H9 (cell line): ENCODE data around the gene PTPN11. TPM values are rescaled to one million over a fixed set of nuclear protein-coding genes. Genes with fewer than 3 reads are reported as not detected.

ENCODE experiments used
- DNase-seq: peaks from one replicate; pipeline ENCODE4 v3.0.0-alpha.2; 2017
- H2AFZ ChIP-seq: one replicate; pipeline ENCODE4 v1.6.1; 2013; ENCODE audit warnings: mild to moderate bottlenecking, low read length, control low read depth, moderate library complexity
- H2AK5ac ChIP-seq: 2 replicates; pipeline ENCODE4 v1.6.1; 2013; ENCODE audit warnings: low read length, control low read depth, mixed read lengths; ENCODE audit not compliant: insufficient read length
- H2BK120ac ChIP-seq: one replicate; pipeline ENCODE4 v1.6.1; 2013; ENCODE audit warnings: low read depth, mild to moderate bottlenecking, low read length, control low read depth, inconsistent platforms; ENCODE audit not compliant: poor library complexity, severe bottlenecking
- H2BK12ac ChIP-seq: 2 replicates; pipeline ENCODE4 v1.6.1; 2013; ENCODE audit warnings: low read length, control low read depth, mixed read lengths, low read depth; ENCODE audit not compliant: insufficient read length
- H2BK15ac ChIP-seq: 2 replicates; pipeline ENCODE4 v1.6.1; 2013; ENCODE audit warnings: low read depth, low read length, control low read depth
- H2BK20ac ChIP-seq: one replicate; pipeline ENCODE4 v1.6.1; 2013; ENCODE audit warnings: low read depth, mild to moderate bottlenecking, low read length, control low read depth, inconsistent platforms; ENCODE audit not compliant: poor library complexity, severe bottlenecking
- H2BK5ac ChIP-seq: 2 replicates; pipeline ENCODE4 v1.6.1; 2013; ENCODE audit warnings: low read length, control low read depth, mixed read lengths; ENCODE audit not compliant: insufficient read length
- H3K14ac ChIP-seq: 2 replicates; pipeline ENCODE4 v1.6.1; 2013; ENCODE audit warnings: low read length, control low read depth; ENCODE audit not compliant: insufficient read depth
- H3K18ac ChIP-seq: 2 replicates; pipeline ENCODE4 v1.6.1; 2013; ENCODE audit warnings: low read depth, mild to moderate bottlenecking, mixed read lengths, low read length, control low read depth; ENCODE audit not compliant: insufficient read length
- H3K23ac ChIP-seq: 2 replicates; pipeline ENCODE4 v1.6.1; 2013; ENCODE audit warnings: low read length, control low read depth, mixed read lengths, low read depth; ENCODE audit not compliant: insufficient read length
- H3K23me2 ChIP-seq: 2 replicates; pipeline ENCODE4 v1.6.1; 2013; ENCODE audit warnings: low read depth, mild to moderate bottlenecking, mixed read lengths, low read length, control low read depth; ENCODE audit not compliant: insufficient read length, poor library complexity, severe bottlenecking
- H3K27ac ChIP-seq: 2 replicates; pipeline ENCODE4 v1.5.1; 2013; ENCODE audit warnings: low read length, control low read depth, mixed read lengths, low read depth; ENCODE audit not compliant: insufficient read length
- H3K27me3 ChIP-seq: 2 replicates; pipeline ENCODE4 v1.6.1; 2013; ENCODE audit warnings: low read length, control low read depth, inconsistent platforms; ENCODE audit not compliant: insufficient read depth
- H3K4ac ChIP-seq: 2 replicates; pipeline ENCODE4 v1.6.1; 2013; ENCODE audit warnings: low read depth, mild to moderate bottlenecking, control low read depth, inconsistent platforms, low read length, moderate library complexity
- H3K4me1 ChIP-seq: 2 replicates; pipeline ENCODE4 v1.6.1; 2013; ENCODE audit warnings: low read length, control low read depth, inconsistent platforms; ENCODE audit not compliant: insufficient read depth
- H3K4me2 ChIP-seq: 2 replicates; pipeline ENCODE4 v1.6.1; 2013; ENCODE audit warnings: low read length, control low read depth, mixed read lengths; ENCODE audit not compliant: insufficient read length, insufficient read depth
- H3K56ac ChIP-seq: 2 replicates; pipeline ENCODE4 v1.6.1; 2013; ENCODE audit warnings: low read depth, mild to moderate bottlenecking, mixed read lengths, low read length, control low read depth; ENCODE audit not compliant: insufficient read length
- H3K79me1 ChIP-seq: 2 replicates; pipeline ENCODE4 v1.6.1; 2013; ENCODE audit warnings: low read depth, mild to moderate bottlenecking, moderate library complexity, low read length, control low read depth, inconsistent platforms; ENCODE audit not compliant: insufficient read depth, poor library complexity, severe bottlenecking
- H3K79me2 ChIP-seq: 2 replicates; pipeline ENCODE4 v1.6.1; 2013; ENCODE audit warnings: low read length, control low read depth, inconsistent platforms; ENCODE audit not compliant: insufficient read depth
- H3K9ac ChIP-seq: 2 replicates; pipeline ENCODE4 v1.6.1; 2013; ENCODE audit warnings: low read length, control low read depth, mixed read lengths; ENCODE audit not compliant: insufficient read length; ENCODE audit errors: extremely low read depth
- H3K9me3 ChIP-seq: one replicate; pipeline ENCODE4 v1.6.1; 2013; ENCODE audit warnings: low read depth, low read length, inconsistent platforms; ENCODE audit not compliant: control insufficient read depth
- H3T11ph ChIP-seq: one replicate; pipeline ENCODE4 v1.6.1; 2013; ENCODE audit warnings: mild to moderate bottlenecking, low read length, control low read depth, inconsistent platforms
- H4K20me1 ChIP-seq: one replicate; pipeline ENCODE4 v1.6.1; 2013; ENCODE audit not compliant: control insufficient read depth, insufficient read length, insufficient read depth
- H4K5ac ChIP-seq: 2 replicates; pipeline ENCODE4 v1.6.1; 2013; ENCODE audit warnings: low read depth, mild to moderate bottlenecking, mixed read lengths, low read length, control low read depth; ENCODE audit not compliant: insufficient read length
- H4K8ac ChIP-seq: replicated peaks from 2 replicates; pipeline ENCODE4 v1.6.1; 2013; ENCODE audit warnings: low read length, control low read depth, mixed read lengths, low read depth; ENCODE audit not compliant: insufficient read length
- H4K91ac ChIP-seq: 2 replicates; pipeline ENCODE4 v1.6.1; 2013; ENCODE audit warnings: low read depth, mild to moderate bottlenecking, moderate library complexity, mixed read lengths, low read length, control low read depth; ENCODE audit not compliant: insufficient read length
- H3K27ac Mint-ChIP-seq, 3 experiments: 2 replicates in 2 of 3; 3 replicates in 1 of 3; pipeline ENCODE4 v1.8.0; 2020 to 2021; ENCODE audit warnings: mixed read lengths in 3 of 3, mild to moderate bottlenecking in 1 of 3, moderate library complexity in 1 of 3
- H3K27me3 Mint-ChIP-seq: 2 replicates; pipeline ENCODE4 v1.8.0; 2021; ENCODE audit warnings: low read depth, mild to moderate bottlenecking, moderate library complexity, mixed read lengths
- H3K36me3 Mint-ChIP-seq, 3 experiments: 2 replicates in 2 of 3; 3 replicates in 1 of 3; pipeline ENCODE4 v1.8.0; 2020 to 2021; ENCODE audit warnings: low read depth in 3 of 3, mixed read lengths in 3 of 3; ENCODE audit not compliant: insufficient read depth in 1 of 3
- H3K4me1 Mint-ChIP-seq, 2 experiments: 2 replicates each; pipeline ENCODE4 v1.8.0; 2020; ENCODE audit warnings: mixed read lengths in 2 of 2
- H3K4me3 Mint-ChIP-seq, 2 experiments: 2 replicates in 1 of 2; 3 replicates in 1 of 2; pipeline ENCODE4 v1.8.0; 2020 to 2021; ENCODE audit warnings: mild to moderate bottlenecking in 2 of 2, mixed read lengths in 2 of 2, moderate library complexity in 1 of 2
- H3K9me3 Mint-ChIP-seq, 2 experiments: 2 replicates in 1 of 2; 3 replicates in 1 of 2; pipeline ENCODE4 v1.8.0; 2020; ENCODE audit warnings: mild to moderate bottlenecking in 2 of 2, mixed read lengths in 2 of 2, moderate library complexity in 1 of 2
- WGBS: extraction: QIAGEN DNeasy Blood & Tissue Kit; methylation state at CpG from one replicate; pipeline ENCODE4 v1.1.7; 2013; ENCODE audit warnings: missing lambda C conversion rate, low lambda C conversion rate, mixed read lengths; ENCODE audit not compliant: insufficient read length; ENCODE audit errors: extremely low coverage; 5-methylcytosine and 5-hydroxymethylcytosine counted together
- total RNA-seq: library from RNA; stranded (reverse); gene quantifications from 2 replicates; pipeline ENCODE4 v1.2.1, GENCODE V29; 2021
- TF ChIP-seq, protein P1 (sequence below): fragments of 200-600 bp; sonication (generic); conservative IDR thresholded peaks from 3 replicates; pipeline ENCODE4 v1.8.0; 2021; ENCODE audit warnings: antibody characterized with exemption, mild to moderate bottlenecking

Gene PTPN11
- total RNA-seq, 1 experiment from 2014 or later = 112 TPM

GRCh38 chr12:112524269-112524668 is 105.5 kb downstream of the PTPN11 start:
- H3K9me3 ChIP-seq = no peaks in the 10 kb centered on the region
- H2AFZ ChIP-seq = no peak overlapping the region
- no peak overlapping the region for H3K18ac ChIP-seq
- TF ChIP-seq, protein P1, sequence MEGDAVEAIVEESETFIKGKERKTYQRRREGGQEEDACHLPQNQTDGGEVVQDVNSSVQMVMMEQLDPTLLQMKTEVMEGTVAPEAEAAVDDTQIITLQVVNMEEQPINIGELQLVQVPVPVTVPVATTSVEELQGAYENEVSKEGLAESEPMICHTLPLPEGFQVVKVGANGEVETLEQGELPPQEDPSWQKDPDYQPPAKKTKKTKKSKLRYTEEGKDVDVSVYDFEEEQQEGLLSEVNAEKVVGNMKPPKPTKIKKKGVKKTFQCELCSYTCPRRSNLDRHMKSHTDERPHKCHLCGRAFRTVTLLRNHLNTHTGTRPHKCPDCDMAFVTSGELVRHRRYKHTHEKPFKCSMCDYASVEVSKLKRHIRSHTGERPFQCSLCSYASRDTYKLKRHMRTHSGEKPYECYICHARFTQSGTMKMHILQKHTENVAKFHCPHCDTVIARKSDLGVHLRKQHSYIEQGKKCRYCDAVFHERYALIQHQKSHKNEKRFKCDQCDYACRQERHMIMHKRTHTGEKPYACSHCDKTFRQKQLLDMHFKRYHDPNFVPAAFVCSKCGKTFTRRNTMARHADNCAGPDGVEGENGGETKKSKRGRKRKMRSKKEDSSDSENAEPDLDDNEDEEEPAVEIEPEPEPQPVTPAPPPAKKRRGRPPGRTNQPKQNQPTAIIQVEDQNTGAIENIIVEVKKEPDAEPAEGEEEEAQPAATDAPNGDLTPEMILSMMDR = no peak
- Mint-ChIP-seq H3K4me3 (no peak overlapping the region), H3K27me3 (no peaks in the 10 kb centered on the region; the same call in 1 of the 2 replicates), H3K4me1 (no peaks in the 10 kb centered on the region), H3K36me3 (no peaks in the 10 kb centered on the region), H3K9me3 (peaks cover 0 to 3% of the 10 kb centered on the region in 2 experiments; a peak in 1 of 5 replicates), H3K27ac (no peak overlapping the region)
- no peak overlapping the region for H2BK20ac ChIP-seq
- H2AK5ac ChIP-seq = no peak overlapping the region
- no peak overlapping the region for H3K23ac ChIP-seq
- no peak overlapping the region for H2BK120ac ChIP-seq
- H3K9ac ChIP-seq = no peak overlapping the region
- H4K8ac ChIP-seq = no peak overlapping the region
- H3K4ac ChIP-seq = no peak overlapping the region
- no peaks in the 10 kb centered on the region for H4K20me1 ChIP-seq
- no peak overlapping the region for H4K91ac ChIP-seq
- no peak overlapping the region for H2BK5ac ChIP-seq
- no peaks in the 10 kb centered on the region for H3K4me1 ChIP-seq
- H3K14ac ChIP-seq = no peak overlapping the region
- no peak overlapping the region for H3K27ac ChIP-seq
- no CpG with 5 or more reads among the region's 4 CpGs for WGBS
- H3K23me2 ChIP-seq = no peaks in the 10 kb centered on the region
- no peak overlapping the region for H4K5ac ChIP-seq
- no peak overlapping the region for H2BK12ac ChIP-seq
- no peak overlapping the region for H3K4me2 ChIP-seq
- H2BK15ac ChIP-seq = no peak overlapping the region
- no peaks in the 10 kb centered on the region; the same call in 1 of the 2 replicates for H3K27me3 ChIP-seq
- H3K79me1 ChIP-seq = no peaks in the 10 kb centered on the region
- DNase-seq = no peak
- H3K79me2 ChIP-seq = no peaks in the 10 kb centered on the region
- H3T11ph ChIP-seq = no peak overlapping the region
- no peak overlapping the region for H3K56ac ChIP-seq
